ENCODE data around the gene LGR4.

LGR4 gene

DNA sequence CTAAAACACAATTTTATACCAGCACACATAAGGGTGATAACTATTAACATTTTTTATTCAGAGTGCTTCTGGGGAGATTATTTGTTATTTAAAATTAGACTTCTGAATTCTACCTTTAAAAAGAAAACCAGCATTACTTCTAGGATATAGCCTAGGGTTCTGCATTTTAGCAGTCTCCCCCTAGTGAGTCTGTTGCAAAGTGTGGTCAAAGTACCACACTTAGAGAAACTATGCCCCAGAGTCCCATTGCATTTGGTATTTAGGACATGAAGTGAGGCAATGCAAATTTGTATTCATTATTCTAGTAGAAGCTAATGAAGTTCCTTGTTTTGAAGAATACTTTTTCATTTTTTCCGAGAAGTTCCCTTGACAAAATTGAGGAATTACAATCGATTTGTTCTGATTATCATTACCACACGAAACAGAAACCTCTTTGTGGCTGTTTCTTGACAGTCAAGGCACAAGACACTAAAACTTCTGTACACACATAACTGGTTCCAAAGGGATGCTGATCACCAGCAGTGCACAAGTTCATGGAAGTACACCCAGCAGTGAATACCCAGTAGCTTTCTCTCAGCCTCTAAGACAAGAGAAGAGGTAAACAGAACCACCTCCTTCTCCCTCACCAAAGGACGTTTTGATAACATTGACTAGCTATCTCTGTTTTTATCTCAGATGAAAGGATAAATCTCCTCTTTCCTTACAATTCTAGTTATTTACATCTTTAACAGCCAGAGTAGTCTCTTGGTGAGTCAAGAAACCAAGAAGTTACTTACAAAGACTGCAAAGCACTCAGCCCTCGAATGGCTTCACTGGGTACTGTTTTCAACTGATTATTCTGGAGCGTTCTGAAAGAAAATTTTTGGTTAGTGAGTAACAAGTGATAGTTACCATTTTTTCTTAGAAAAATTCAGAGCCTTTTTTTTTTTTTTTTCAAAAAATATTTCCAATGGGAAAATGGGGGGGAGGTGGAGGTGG lies 82.0 kb downstream of the LGR4 start:
- DNase-seq (ENCODE audit: low spot score) = no peak
- TF ChIP-seq, protein P1, sequence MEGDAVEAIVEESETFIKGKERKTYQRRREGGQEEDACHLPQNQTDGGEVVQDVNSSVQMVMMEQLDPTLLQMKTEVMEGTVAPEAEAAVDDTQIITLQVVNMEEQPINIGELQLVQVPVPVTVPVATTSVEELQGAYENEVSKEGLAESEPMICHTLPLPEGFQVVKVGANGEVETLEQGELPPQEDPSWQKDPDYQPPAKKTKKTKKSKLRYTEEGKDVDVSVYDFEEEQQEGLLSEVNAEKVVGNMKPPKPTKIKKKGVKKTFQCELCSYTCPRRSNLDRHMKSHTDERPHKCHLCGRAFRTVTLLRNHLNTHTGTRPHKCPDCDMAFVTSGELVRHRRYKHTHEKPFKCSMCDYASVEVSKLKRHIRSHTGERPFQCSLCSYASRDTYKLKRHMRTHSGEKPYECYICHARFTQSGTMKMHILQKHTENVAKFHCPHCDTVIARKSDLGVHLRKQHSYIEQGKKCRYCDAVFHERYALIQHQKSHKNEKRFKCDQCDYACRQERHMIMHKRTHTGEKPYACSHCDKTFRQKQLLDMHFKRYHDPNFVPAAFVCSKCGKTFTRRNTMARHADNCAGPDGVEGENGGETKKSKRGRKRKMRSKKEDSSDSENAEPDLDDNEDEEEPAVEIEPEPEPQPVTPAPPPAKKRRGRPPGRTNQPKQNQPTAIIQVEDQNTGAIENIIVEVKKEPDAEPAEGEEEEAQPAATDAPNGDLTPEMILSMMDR (IDR thresholded peaks at IDR 0.05; ENCODE audit: extremely low read depth, missing control alignments) = no peak

DNA sequence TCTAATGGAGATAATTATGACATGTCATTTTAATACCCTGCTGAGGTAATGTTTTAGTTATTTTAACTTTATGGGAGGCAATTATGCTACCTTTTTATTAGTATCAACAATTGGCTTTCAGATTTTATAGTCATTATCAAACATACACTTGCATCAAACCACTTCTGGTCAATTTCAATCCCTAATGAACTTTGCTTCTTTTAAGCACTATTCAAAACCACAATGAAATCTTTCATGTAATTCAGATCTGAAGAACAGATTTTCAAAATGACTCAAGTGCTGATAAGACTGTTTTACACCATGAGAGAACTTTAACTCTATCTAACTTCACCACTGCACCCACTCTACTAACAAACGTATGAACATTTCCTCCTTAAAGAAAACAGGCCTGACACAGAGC lies 83.7 kb downstream of the LGR4 start:
- no peak for DNase-seq (ENCODE audit: low spot score)
- TF ChIP-seq, protein P1 (IDR thresholded peaks at IDR 0.05; ENCODE audit: extremely low read depth, missing control alignments) = no peak

DNA sequence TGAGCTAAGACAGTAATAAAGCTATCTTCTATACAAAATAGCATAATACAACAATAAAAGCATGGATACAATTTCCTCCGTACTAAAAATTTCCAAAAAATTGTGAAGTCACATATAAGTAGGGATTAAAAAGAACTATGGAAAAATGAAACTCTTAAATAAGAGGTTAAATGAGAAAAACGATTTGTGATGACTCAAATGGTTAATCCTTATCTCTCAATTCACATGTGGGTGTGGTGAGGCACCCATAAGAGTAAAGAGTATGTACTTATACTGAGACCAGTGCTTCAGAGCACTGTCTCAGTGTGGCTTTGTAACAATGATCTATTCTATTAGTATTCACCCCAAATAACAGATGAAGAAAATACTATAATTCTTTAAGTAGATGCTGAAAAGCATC lies 84.6 kb downstream of the LGR4 start:
- no peak for DNase-seq (ENCODE audit: low spot score)
- TF ChIP-seq, protein P1 (IDR thresholded peaks at IDR 0.05; ENCODE audit: extremely low read depth, missing control alignments) = no peak

DNA sequence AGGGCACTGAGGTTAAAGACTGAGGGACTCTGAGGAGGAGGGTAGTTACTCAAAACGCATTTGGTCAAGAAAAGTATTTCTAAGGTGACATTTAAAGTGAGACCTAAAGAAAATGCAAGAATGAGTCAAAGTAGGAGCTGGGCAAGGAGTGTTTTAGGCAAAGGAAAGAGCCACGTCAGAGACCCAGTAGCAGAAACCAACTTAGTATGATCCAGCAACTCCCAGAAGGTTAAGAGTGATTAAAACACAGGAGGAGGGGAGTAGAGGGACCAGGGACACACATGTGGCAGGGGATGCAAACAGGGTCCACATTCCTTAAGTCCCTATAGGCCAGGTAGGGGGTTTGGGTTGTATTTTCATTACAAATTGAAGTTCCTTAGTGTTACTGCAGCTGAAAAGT lies 85.2 kb downstream of the LGR4 start:
- TF ChIP-seq, protein P1 (IDR thresholded peaks at IDR 0.05; ENCODE audit: extremely low read depth, missing control alignments) = no peak
- no peak for DNase-seq (ENCODE audit: low spot score)

DNA sequence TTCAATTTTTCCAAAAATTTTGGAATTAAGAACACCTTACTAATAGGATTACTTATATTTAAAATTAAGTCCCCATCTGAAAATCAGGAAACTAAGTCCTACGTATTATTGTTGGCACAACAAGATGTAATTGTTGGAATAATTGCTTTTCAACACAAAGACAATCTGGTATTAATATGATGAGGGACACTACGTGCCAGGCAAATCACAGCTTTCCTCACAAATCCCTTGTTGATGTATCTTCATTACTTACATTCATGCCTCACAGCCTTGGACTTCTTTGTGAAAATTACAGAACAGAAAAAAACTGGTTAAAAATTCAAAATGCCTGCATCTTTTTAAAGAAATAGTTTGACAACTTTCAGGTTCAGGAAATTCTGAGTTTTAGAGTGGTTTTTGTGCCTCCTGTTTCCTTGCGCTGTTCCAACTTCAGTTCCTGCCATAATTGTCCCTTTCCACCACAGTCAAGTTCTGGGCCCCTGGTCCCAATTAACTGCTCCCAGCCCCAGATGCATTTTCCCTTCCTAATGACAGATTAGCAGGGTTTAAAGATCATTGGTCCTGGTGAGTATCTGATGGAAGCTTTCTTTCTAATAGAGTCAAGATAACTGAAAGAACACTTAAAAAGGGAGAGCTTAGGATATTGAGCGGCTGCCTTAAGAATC lies 86.3 kb downstream of the LGR4 start:
- TF ChIP-seq, protein P1 (IDR thresholded peaks at IDR 0.05; ENCODE audit: extremely low read depth, missing control alignments) = no peak
- DNase-seq (ENCODE audit: low spot score) = no peak

DNA sequence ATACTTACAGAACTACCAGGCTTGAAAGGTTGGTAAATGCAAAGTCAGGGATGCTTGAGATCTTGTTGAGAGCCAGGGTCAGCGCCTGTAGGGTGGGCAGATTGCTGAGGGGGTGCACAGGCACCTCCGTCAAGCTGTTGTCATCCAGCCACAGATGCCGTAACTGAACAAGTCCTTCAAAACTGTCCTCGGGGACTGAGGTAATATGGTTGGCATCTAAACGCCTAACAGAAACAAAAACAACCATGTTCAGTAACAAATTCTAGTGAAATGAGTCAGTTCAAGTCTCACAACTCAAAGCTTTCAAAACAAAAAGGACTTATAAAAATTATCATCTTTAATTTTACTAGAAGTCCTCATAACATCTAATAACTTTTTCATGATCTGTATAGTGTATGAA lies 87.3 kb downstream of the LGR4 start:
- DNase-seq (ENCODE audit: low spot score) = no peak
- TF ChIP-seq, protein P1 (IDR thresholded peaks at IDR 0.05; ENCODE audit: extremely low read depth, missing control alignments) = no peak

DNA sequence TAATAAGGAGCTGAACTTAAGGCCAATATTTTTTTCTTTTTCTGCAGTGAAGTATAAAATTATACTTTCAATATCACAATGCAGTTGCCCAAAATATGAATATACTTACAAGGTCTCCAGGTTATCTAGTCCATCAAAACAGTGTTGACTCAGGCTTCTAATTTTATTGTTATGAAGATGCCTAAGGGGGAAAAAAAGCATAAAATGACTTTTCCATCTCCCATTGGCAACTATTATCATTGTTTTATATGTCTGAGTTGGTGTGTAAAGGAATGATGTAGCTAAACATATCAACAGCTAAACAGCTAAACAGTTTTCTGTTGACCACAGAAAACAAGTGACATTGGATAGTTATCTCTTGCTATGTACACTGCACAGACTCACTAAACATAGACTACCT lies 88.4 kb downstream of the LGR4 start:
- DNase-seq (ENCODE audit: low spot score) = no peak
- TF ChIP-seq, protein P1 (IDR thresholded peaks at IDR 0.05; ENCODE audit: extremely low read depth, missing control alignments) = no peak
